Measurements from ENCODE around the gene BUD31.
"Not testable (repeated sequence)": the region's sequence is repeated elsewhere in the genome, so short reads cannot be mapped to it uniquely, and the experiment has no call there.

Gene BUD31

DNA sequence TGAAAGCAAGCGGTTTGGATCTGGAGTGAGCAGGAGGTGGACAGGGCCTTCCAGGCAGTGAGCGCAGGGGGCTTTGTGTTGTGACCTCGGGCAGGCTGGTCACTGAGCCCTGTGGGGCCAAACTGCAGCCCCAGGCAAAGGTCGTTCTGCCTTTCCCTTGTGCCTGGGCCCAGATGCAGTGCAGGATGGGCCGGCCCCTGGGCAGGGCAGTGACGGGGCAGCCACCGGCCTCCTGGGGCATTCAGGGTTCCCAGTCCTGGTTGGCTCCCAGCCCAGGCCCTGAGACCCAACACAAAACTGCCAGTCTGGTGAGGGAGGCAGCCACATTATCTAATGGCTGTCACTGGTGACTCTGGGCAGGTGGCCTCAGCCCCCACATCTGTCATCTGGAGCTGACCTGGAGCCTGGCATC is 27.1 kb upstream of the BUD31 start:
- Histone ChIP-seq H3K4me1 (ENCODE audit: insufficient read depth, insufficient read length) (peaks cover 16% of the 10 kb centered on the region), H3K36me3 (ENCODE audit: insufficient read depth, insufficient read length, low read length) (peaks cover 65% of the 10 kb centered on the region)
- no peak for TF ChIP-seq SUZ12 (IDR thresholded peaks at IDR 0.05; ENCODE audit: extremely low read depth, insufficient read depth, insufficient read length)
- TF ChIP-seq ZNF274 (IDR thresholded peaks at IDR 0.05; ENCODE audit: low read depth, low read length), result no peak
- TF ChIP-seq YY1 (IDR thresholded peaks at IDR 0.05; ENCODE audit: insufficient read depth, insufficient read length), result no peak

DNA sequence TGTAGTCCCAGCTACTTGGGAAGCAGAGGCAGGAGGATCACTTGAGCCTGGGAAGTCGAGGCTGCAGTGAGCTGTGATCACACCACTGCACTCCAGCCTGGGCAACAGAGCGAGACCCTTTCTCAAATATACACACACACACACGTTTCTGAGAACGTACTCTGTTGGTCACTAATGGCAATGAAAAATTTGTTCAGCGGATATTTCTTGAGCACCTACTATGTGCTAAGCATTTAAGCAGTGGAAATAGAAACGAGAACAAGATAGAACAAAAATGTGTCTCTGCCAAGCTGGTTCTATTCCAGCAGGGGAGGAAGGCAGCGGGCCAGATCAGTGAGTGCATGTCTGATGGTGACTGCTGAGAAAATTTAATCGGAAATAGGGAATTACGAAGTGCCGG is 25.6 kb upstream of the BUD31 start:
- Histone ChIP-seq H3K27me3 (ENCODE audit: insufficient read depth, insufficient read length) (no peaks in the 10 kb centered on the region), H3K4me1 (ENCODE audit: insufficient read depth, insufficient read length) (peaks cover 16% of the 10 kb centered on the region), H3K9me3 (ENCODE audit: insufficient read depth, low read length) (no peaks in the 10 kb centered on the region), H3K36me3 (ENCODE audit: insufficient read depth, insufficient read length, low read length) (peaks cover 62% of the 10 kb centered on the region), H3K9ac (ENCODE audit: insufficient read length, low read depth) (no peak overlapping the region), H3K4me3 (ENCODE audit: insufficient read length, low read depth) (no peak overlapping the region)
- no peak for DNase-seq (ENCODE audit: low read depth, low spot score)
- TF ChIP-seq ZNF274 (IDR thresholded peaks at IDR 0.05; ENCODE audit: low read depth, low read length) (no peak), YY1 (IDR thresholded peaks at IDR 0.05; ENCODE audit: insufficient read depth, insufficient read length) (no peak), SUZ12 (IDR thresholded peaks at IDR 0.05; ENCODE audit: extremely low read depth, insufficient read depth, insufficient read length) (no peak)

More for the DNA sequence above, 27.1 kb upstream of the BUD31 start:
- no peaks in the 10 kb centered on the region for H3K9me3 ChIP-seq (ENCODE audit: insufficient read depth, low read length)
- no peak overlapping the region for H3K9ac ChIP-seq (ENCODE audit: insufficient read length, low read depth)
- no peak for DNase-seq (ENCODE audit: low read depth, low spot score)
- no peaks in the 10 kb centered on the region for H3K27me3 ChIP-seq (ENCODE audit: insufficient read depth, insufficient read length)
- H3K4me3 ChIP-seq (ENCODE audit: insufficient read length, low read depth), result no peak overlapping the region

DNA sequence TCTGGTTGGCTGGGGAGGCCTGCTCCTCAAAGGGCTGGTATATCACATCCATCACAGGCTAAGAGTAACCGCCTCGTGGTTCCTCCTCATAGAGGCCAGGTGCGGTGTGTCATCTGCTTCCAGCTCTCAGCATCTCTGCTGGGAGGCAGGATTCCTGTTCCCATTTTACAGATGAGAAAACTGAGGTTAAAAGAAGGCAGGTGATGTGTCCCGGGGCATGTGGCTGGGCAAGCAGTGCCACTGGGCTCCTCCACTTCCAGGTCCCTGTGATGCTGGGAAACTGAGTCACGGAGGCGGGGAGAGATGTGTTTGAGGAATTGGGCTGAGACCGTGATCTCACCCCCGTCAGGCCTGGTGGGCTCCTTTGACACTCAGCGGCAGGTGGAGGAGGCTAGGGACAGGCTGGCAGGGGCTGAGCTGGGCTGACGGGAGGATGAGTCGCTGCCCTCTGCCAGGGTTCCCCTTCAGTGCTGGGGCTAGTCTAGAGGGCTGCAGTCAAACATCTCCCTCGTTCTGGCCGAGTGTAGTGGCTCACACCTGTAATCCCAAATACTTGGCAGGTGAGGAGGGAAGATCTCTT is 24.9 kb upstream of the BUD31 start:
- H3K27me3 ChIP-seq (ENCODE audit: insufficient read depth, insufficient read length), result no peaks in the 10 kb centered on the region
- TF ChIP-seq ZNF274 (IDR thresholded peaks at IDR 0.05; ENCODE audit: low read depth, low read length) (no peak), YY1 (IDR thresholded peaks at IDR 0.05; ENCODE audit: insufficient read depth, insufficient read length) (no peak), SUZ12 (IDR thresholded peaks at IDR 0.05; ENCODE audit: extremely low read depth, insufficient read depth, insufficient read length) (no peak)
- DNase-seq (ENCODE audit: low read depth, low spot score), result no peak
- peaks cover 66% of the 10 kb centered on the region for H3K36me3 ChIP-seq (ENCODE audit: insufficient read depth, insufficient read length, low read length)
- H3K4me3 ChIP-seq (ENCODE audit: insufficient read length, low read depth), result no peak overlapping the region
- H3K4me1 ChIP-seq (ENCODE audit: insufficient read depth, insufficient read length), result peaks cover 16% of the 10 kb centered on the region
- no peak overlapping the region for H3K9ac ChIP-seq (ENCODE audit: insufficient read length, low read depth)
- H3K9me3 ChIP-seq (ENCODE audit: insufficient read depth, low read length), result no peaks in the 10 kb centered on the region

DNA sequence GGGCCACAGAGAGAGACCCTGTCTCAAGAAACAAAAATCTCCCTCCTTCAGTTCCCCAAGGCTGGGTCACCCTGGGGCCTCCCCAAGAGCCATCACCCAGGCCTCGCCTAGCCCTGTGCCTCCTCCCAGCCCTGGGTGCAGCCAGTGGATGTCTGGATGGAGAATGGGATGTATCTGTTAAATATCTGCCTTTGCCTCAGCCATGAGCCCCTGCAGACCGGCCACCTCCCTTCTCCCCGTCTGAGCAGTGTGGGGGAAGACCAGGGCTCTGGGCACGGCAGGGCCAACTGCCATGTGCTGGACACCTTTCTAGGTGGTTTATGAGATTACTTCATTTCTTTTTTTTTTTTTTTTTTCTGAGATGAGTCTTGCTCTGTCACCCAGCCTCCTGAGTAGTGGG is 24.2 kb upstream of the BUD31 start:
- H3K4me1 ChIP-seq (ENCODE audit: insufficient read depth, insufficient read length), result peaks cover 14% of the 10 kb centered on the region
- no peak for DNase-seq (ENCODE audit: low read depth, low spot score)
- TF ChIP-seq SUZ12 (IDR thresholded peaks at IDR 0.05; ENCODE audit: extremely low read depth, insufficient read depth, insufficient read length), result no peak
- no peak for TF ChIP-seq ZNF274 (IDR thresholded peaks at IDR 0.05; ENCODE audit: low read depth, low read length)
- no peak for TF ChIP-seq YY1 (IDR thresholded peaks at IDR 0.05; ENCODE audit: insufficient read depth, insufficient read length)
- no peaks in the 10 kb centered on the region for H3K9me3 ChIP-seq (ENCODE audit: insufficient read depth, low read length)
- H3K27me3 ChIP-seq (ENCODE audit: insufficient read depth, insufficient read length), result no peaks in the 10 kb centered on the region
- no peak overlapping the region for H3K4me3 ChIP-seq (ENCODE audit: insufficient read length, low read depth)
- no peak overlapping the region for H3K9ac ChIP-seq (ENCODE audit: insufficient read length, low read depth)
- H3K36me3 ChIP-seq (ENCODE audit: insufficient read depth, insufficient read length, low read length), result peaks cover 69% of the 10 kb centered on the region

GRCh38 chr7:99385564-99385963 is 23.2 kb upstream of the BUD31 start:
- peaks cover 4% of the 10 kb centered on the region for H3K4me1 ChIP-seq (ENCODE audit: insufficient read depth, insufficient read length)
- H3K36me3 ChIP-seq (ENCODE audit: insufficient read depth, insufficient read length, low read length), result peaks cover 71% of the 10 kb centered on the region
- no peak for DNase-seq (ENCODE audit: low read depth, low spot score)
- TF ChIP-seq SUZ12 (IDR thresholded peaks at IDR 0.05; ENCODE audit: extremely low read depth, insufficient read depth, insufficient read length), result no peak
- no peak for TF ChIP-seq YY1 (IDR thresholded peaks at IDR 0.05; ENCODE audit: insufficient read depth, insufficient read length)
- no peak for TF ChIP-seq ZNF274 (IDR thresholded peaks at IDR 0.05; ENCODE audit: low read depth, low read length)
- H3K9me3 ChIP-seq (ENCODE audit: insufficient read depth, low read length), result no peaks in the 10 kb centered on the region
- no peak overlapping the region for H3K4me3 ChIP-seq (ENCODE audit: insufficient read length, low read depth)
- no peaks in the 10 kb centered on the region for H3K27me3 ChIP-seq (ENCODE audit: insufficient read depth, insufficient read length)
- no peak overlapping the region for H3K9ac ChIP-seq (ENCODE audit: insufficient read length, low read depth)

DNA sequence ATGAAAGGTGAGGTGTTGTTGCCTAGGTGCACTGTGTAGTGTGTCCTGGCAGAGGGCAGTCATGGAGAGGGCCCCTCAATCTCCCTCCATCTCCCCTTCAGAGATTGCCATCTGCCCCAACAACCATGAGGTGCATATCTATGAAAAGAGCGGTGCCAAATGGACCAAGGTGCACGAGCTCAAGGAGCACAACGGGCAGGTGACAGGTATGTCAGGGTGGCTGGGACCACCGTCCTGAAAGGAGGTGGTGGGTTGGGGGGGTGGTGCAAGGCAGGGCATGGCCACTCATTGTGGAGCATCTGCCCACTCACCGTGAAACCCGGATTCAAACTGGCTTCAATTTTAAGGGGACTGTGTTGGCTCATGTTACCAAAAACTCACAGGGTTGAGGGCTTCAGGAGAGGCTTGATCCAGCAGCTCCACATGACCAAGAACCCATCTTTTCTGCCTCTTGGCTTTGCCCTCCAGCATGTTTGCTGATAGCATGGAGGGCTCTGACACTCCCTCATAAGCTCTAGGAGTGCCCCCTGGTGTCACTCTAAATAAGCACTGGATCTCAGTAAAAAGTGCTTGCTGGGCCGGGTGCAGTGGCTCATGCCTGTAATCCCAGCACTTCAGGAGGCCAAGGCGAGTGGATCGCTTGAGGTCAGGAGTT is 22.1 kb upstream of the BUD31 start:
- Histone ChIP-seq H3K9ac (ENCODE audit: insufficient read length, low read depth) (no peak overlapping the region), H3K27me3 (ENCODE audit: insufficient read depth, insufficient read length) (no peaks in the 10 kb centered on the region), H3K4me1 (ENCODE audit: insufficient read depth, insufficient read length) (no peaks in the 10 kb centered on the region), H3K4me3 (ENCODE audit: insufficient read length, low read depth) (no peak overlapping the region), H3K9me3 (ENCODE audit: insufficient read depth, low read length) (no peaks in the 10 kb centered on the region), H3K36me3 (ENCODE audit: insufficient read depth, insufficient read length, low read length) (peaks cover 70% of the 10 kb centered on the region)
- TF ChIP-seq YY1 (IDR thresholded peaks at IDR 0.05; ENCODE audit: insufficient read depth, insufficient read length) (no peak), SUZ12 (IDR thresholded peaks at IDR 0.05; ENCODE audit: extremely low read depth, insufficient read depth, insufficient read length) (no peak), ZNF274 (IDR thresholded peaks at IDR 0.05; ENCODE audit: low read depth, low read length) (no peak)
- DNase-seq (ENCODE audit: low read depth, low spot score), result no peak

- not testable (repeated sequence) for DNase-seq (ENCODE audit: low read depth, low spot score); H3K27me3 ChIP-seq (ENCODE audit: insufficient read depth, insufficient read length); H3K9ac ChIP-seq (ENCODE audit: insufficient read length, low read depth); H3K4me1 ChIP-seq (ENCODE audit: insufficient read depth, insufficient read length); H3K4me3 ChIP-seq (ENCODE audit: insufficient read length, low read depth); H3K9me3 ChIP-seq (ENCODE audit: insufficient read depth, low read length)
- peaks cover 73% of the 10 kb centered on the region for H3K36me3 ChIP-seq (ENCODE audit: insufficient read depth, insufficient read length, low read length)
Measured at GRCh38 chr7:99387239-99387635, 21.5 kb upstream of the BUD31 start.

Data from NT2/D1 (cell line).